SK-N-SH treated with all-trans-retinoic acid at 6 μM for 48 hours (cell line): Measurements from ENCODE around the gene ADAMTS9.

Experiments
- ATAC-seq: fragments of 200-7000 bp; cut with Tn5 transposase; 3 replicates; pipeline ENCODE4 v1.9.1; 2020; ENCODE audit warnings: mild to moderate bottlenecking, moderate library complexity
- ARNTL ChIP-seq: fragments of 450-650 bp; formaldehyde crosslinking; IDR thresholded peaks from 2 replicates; pipeline ENCODE4 v1.5.0; 2020; ENCODE audit warnings: low read depth, mild to moderate bottlenecking, moderate library complexity, borderline replicate concordance
- BACH2 ChIP-seq: fragments of 250-450 bp; sonication (Bioruptor Pico); IDR thresholded peaks from 2 replicates; pipeline ENCODE4 v1.9.0; 2021; ENCODE audit warnings: mild to moderate bottlenecking, borderline replicate concordance
- CREB5 ChIP-seq: fragments of 250-450 bp; sonication (Bioruptor Pico); IDR thresholded peaks from 2 replicates; pipeline ENCODE4 v1.5.1; 2020; ENCODE audit warnings: low read depth, mild to moderate bottlenecking, moderate library complexity
- CSDC2 ChIP-seq: fragments of 250-450 bp; sonication (Bioruptor Pico); IDR thresholded peaks from 2 replicates; pipeline ENCODE4 v1.5.0; 2020; ENCODE audit warnings: mild to moderate bottlenecking, moderate library complexity
- CSRNP3 ChIP-seq: fragments of 250-450 bp; sonication (Bioruptor Pico); IDR thresholded peaks from 2 replicates; pipeline ENCODE4 v1.5.1; 2021; ENCODE audit warnings: mild to moderate bottlenecking, moderate library complexity
- GLIS3 ChIP-seq: fragments of 250-450 bp; sonication (Bioruptor Pico); IDR thresholded peaks from 2 replicates; pipeline ENCODE4 v1.5.0; 2020; ENCODE audit warnings: mild to moderate bottlenecking, moderate library complexity
- ISL1 ChIP-seq: fragments of 250-450 bp; sonication (Bioruptor Pico); IDR thresholded peaks from 2 replicates; pipeline ENCODE4 v2.1.2; 2022; ENCODE audit warnings: mild to moderate bottlenecking, moderate library complexity
- OSR1 ChIP-seq: fragments of 250-450 bp; sonication (Bioruptor Pico); IDR thresholded peaks from 2 replicates; pipeline ENCODE4 v1.8.0; 2022; ENCODE audit warnings: moderate library complexity, mild to moderate bottlenecking, inconsistent platforms
- PPARA ChIP-seq: fragments of 250-450 bp; sonication (Bioruptor Pico); IDR thresholded peaks from 2 replicates; pipeline ENCODE4 v1.5.0; 2020; ENCODE audit warnings: mild to moderate bottlenecking, borderline replicate concordance
- RARB ChIP-seq: fragments of 250-450 bp; sonication (Bioruptor Pico); IDR thresholded peaks from 2 replicates; pipeline ENCODE4 v1.8.0; 2021; ENCODE audit warnings: mild to moderate bottlenecking, moderate library complexity
- SNAI2 ChIP-seq: fragments of 250-450 bp; sonication (Bioruptor Pico); IDR thresholded peaks from 2 replicates; pipeline ENCODE4 v1.5.0; 2020; ENCODE audit warnings: mild to moderate bottlenecking, moderate library complexity
- TOX ChIP-seq: fragments of 250-450 bp; sonication (Bioruptor Pico); IDR thresholded peaks from 2 replicates; pipeline ENCODE4 v1.8.0; 2021; ENCODE audit warnings: mild to moderate bottlenecking, moderate library complexity, borderline replicate concordance
- ZC3H10 ChIP-seq: fragments of 250-450 bp; sonication (Bioruptor Pico); IDR thresholded peaks from 2 replicates; pipeline ENCODE4 v1.5.1; 2021; ENCODE audit warnings: mild to moderate bottlenecking, moderate library complexity
- ZFP3 ChIP-seq: fragments of 250-450 bp; sonication (Bioruptor Pico); IDR thresholded peaks from 2 replicates; pipeline ENCODE4 v1.5.0; 2020; ENCODE audit warnings: mild to moderate bottlenecking, moderate library complexity
- ZFP30 ChIP-seq: fragments of 450-650 bp; formaldehyde crosslinking; IDR thresholded peaks from 2 replicates; pipeline ENCODE4 v1.5.0; 2022; ENCODE audit warnings: mild to moderate bottlenecking, moderate library complexity
- ZNF565 ChIP-seq: fragments of 450-650 bp; formaldehyde crosslinking; conservative IDR thresholded peaks from 2 replicates; pipeline ENCODE4 v1.5.0; 2020; ENCODE audit warnings: low read depth, mild to moderate bottlenecking, moderate library complexity
- ZNF8 ChIP-seq: fragments of 450-650 bp; formaldehyde crosslinking; IDR thresholded peaks from 2 replicates; pipeline ENCODE4 v1.5.0; 2020; ENCODE audit warnings: mild to moderate bottlenecking, moderate library complexity
- TF ChIP-seq, protein P1 (sequence below): fragments of 250-450 bp; sonication (Bioruptor Pico); IDR thresholded peaks from 2 replicates; pipeline ENCODE4 v1.8.0; 2021; ENCODE audit warnings: low read depth, mild to moderate bottlenecking, moderate library complexity, borderline replicate concordance
- TF ChIP-seq, protein P2 (sequence below): fragments of 250-450 bp; sonication (Bioruptor Pico); IDR thresholded peaks from 2 replicates; pipeline ENCODE4 v1.5.0; 2020; ENCODE audit warnings: mild to moderate bottlenecking, moderate library complexity
- TF ChIP-seq, protein P3 (sequence below): fragments of 250-450 bp; sonication (Bioruptor Pico); IDR thresholded peaks from 2 replicates; pipeline ENCODE4 v1.8.0; 2020; ENCODE audit warnings: mild to moderate bottlenecking, moderate library complexity, borderline replicate concordance

The ADAMTS9 gene

GRCh38 chr3:64571982-64572381, 115.8 kb downstream of the ADAMTS9 start:
- no peak for TF ChIP-seq GLIS3 (CRISPR knock-in tag)
- TF ChIP-seq ZC3H10, result no peak
- TF ChIP-seq, protein P1, sequence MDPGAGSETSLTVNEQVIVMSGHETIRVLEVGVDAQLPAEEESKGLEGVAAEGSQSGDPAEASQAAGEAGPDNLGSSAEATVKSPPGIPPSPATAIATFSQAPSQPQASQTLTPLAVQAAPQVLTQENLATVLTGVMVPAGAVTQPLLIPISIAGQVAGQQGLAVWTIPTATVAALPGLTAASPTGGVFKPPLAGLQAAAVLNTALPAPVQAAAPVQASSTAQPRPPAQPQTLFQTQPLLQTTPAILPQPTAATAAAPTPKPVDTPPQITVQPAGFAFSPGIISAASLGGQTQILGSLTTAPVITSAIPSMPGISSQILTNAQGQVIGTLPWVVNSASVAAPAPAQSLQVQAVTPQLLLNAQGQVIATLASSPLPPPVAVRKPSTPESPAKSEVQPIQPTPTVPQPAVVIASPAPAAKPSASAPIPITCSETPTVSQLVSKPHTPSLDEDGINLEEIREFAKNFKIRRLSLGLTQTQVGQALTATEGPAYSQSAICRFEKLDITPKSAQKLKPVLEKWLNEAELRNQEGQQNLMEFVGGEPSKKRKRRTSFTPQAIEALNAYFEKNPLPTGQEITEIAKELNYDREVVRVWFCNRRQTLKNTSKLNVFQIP, result no peak
- no peak for TF ChIP-seq ARNTL
- no peak for TF ChIP-seq CSDC2 (CRISPR knock-in tag)
- TF ChIP-seq ISL1 (CRISPR knock-in tag), result no peak
- TF ChIP-seq, protein P2, sequence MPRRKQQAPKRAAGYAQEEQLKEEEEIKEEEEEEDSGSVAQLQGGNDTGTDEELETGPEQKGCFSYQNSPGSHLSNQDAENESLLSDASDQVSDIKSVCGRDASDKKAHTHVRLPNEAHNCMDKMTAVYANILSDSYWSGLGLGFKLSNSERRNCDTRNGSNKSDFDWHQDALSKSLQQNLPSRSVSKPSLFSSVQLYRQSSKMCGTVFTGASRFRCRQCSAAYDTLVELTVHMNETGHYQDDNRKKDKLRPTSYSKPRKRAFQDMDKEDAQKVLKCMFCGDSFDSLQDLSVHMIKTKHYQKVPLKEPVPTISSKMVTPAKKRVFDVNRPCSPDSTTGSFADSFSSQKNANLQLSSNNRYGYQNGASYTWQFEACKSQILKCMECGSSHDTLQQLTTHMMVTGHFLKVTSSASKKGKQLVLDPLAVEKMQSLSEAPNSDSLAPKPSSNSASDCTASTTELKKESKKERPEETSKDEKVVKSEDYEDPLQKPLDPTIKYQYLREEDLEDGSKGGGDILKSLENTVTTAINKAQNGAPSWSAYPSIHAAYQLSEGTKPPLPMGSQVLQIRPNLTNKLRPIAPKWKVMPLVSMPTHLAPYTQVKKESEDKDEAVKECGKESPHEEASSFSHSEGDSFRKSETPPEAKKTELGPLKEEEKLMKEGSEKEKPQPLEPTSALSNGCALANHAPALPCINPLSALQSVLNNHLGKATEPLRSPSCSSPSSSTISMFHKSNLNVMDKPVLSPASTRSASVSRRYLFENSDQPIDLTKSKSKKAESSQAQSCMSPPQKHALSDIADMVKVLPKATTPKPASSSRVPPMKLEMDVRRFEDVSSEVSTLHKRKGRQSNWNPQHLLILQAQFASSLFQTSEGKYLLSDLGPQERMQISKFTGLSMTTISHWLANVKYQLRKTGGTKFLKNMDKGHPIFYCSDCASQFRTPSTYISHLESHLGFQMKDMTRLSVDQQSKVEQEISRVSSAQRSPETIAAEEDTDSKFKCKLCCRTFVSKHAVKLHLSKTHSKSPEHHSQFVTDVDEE (CRISPR knock-in tag), result no peak
- TF ChIP-seq ZNF8 (CRISPR knock-in tag), result no peak
- TF ChIP-seq RARB (CRISPR knock-in tag), result no peak
- no peak for TF ChIP-seq PPARA (CRISPR knock-in tag)
- TF ChIP-seq BACH2, result no peak
- TF ChIP-seq CSRNP3 (CRISPR knock-in tag), result no peak
- TF ChIP-seq TOX, result no peak
- TF ChIP-seq SNAI2 (CRISPR knock-in tag), result no peak
- TF ChIP-seq, protein P3, sequence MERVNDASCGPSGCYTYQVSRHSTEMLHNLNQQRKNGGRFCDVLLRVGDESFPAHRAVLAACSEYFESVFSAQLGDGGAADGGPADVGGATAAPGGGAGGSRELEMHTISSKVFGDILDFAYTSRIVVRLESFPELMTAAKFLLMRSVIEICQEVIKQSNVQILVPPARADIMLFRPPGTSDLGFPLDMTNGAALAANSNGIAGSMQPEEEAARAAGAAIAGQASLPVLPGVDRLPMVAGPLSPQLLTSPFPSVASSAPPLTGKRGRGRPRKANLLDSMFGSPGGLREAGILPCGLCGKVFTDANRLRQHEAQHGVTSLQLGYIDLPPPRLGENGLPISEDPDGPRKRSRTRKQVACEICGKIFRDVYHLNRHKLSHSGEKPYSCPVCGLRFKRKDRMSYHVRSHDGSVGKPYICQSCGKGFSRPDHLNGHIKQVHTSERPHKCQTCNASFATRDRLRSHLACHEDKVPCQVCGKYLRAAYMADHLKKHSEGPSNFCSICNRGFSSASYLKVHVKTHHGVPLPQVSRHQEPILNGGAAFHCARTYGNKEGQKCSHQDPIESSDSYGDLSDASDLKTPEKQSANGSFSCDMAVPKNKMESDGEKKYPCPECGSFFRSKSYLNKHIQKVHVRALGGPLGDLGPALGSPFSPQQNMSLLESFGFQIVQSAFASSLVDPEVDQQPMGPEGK (CRISPR knock-in tag), result no peak
- TF ChIP-seq ZFP3 (CRISPR knock-in tag), result no peak
- no peak for TF ChIP-seq OSR1 (CRISPR knock-in tag)
- no peak for TF ChIP-seq ZNF565 (CRISPR knock-in tag)
- ATAC-seq, result no peak

GRCh38 chr3:64568895-64569517, 118.8 kb downstream of the ADAMTS9 start:
- ATAC-seq, result no peak
- TF ChIP-seq SNAI2 (CRISPR knock-in tag), result no peak
- TF ChIP-seq CSRNP3 (CRISPR knock-in tag), result no peak
- TF ChIP-seq ZFP30 (CRISPR knock-in tag), result no peak
- TF ChIP-seq, all 23 proteins: peak for 0

- no peak for ATAC-seq
- TF ChIP-seq OSR1 (CRISPR knock-in tag), result no peak
- no peak for TF ChIP-seq GLIS3 (CRISPR knock-in tag)
- TF ChIP-seq, protein P3 (CRISPR knock-in tag), result no peak
- no peak for TF ChIP-seq ZC3H10
- TF ChIP-seq CREB5 (CRISPR knock-in tag), result no peak
Measured at GRCh38 chr3:64566859-64567258, 120.9 kb downstream of the ADAMTS9 start.
